Measurements from ENCODE around the gene TMLHE. TPM values are rescaled to one million over a fixed set of nuclear protein-coding genes. Genes with fewer than 3 reads are reported as not detected.
A peak's percentile ranks its signal among the peaks of the same experiment; 100 is the strongest.
"Not testable (repeated sequence)": the region's sequence is repeated elsewhere in the genome, so short reads cannot be mapped to it uniquely, and the experiment has no call there.

TMLHE gene
- total RNA-seq, 1 experiment from 2014 or later = 16.5 TPM

GRCh38 chrX:155643240-155643639 lies 30.5 kb upstream of the TMLHE start:
- no peak for DNase-seq (ENCODE audit: unreplicated experiment)
- Mint-ChIP-seq H3K4me3 (ENCODE audit: unreplicated experiment) (no peak overlapping the region), H3K27me3 (ENCODE audit: insufficient read depth, unreplicated experiment) (no peaks in the 10 kb centered on the region), H3K4me1 (ENCODE audit: insufficient read depth, unreplicated experiment) (no peaks in the 10 kb centered on the region), H3K36me3 (ENCODE audit: insufficient read depth, unreplicated experiment) (no peaks in the 10 kb centered on the region), H3K27ac (ENCODE audit: low read depth, unreplicated experiment) (no peak overlapping the region), H3K9me3 (ENCODE audit: unreplicated experiment) (peaks cover 30% of the 10 kb centered on the region)
- intact Hi-C loops (cut with micrococcal nuclease) = no loop called here
- ChIA-PET POLR2A (interaction anchor here (0.7 kb wide), 1 partner anchor 531 kb away, joined by 3 read pairs; no protein-coding TSS in a partner anchor), CTCF (no interaction called here)
- BruUV-seq (replicated peaks) = no TSS peak
- TF ChIP-seq CTCF (IDR thresholded peaks at IDR 0.05; ENCODE audit: unreplicated experiment) = no peak

GRCh38 chrX:155641371-155641770 lies 28.6 kb upstream of the TMLHE start:
- H3K27me3 Mint-ChIP-seq (ENCODE audit: insufficient read depth, unreplicated experiment); H3K4me1 Mint-ChIP-seq (ENCODE audit: insufficient read depth, unreplicated experiment); BruUV-seq (replicated peaks); H3K36me3 Mint-ChIP-seq (ENCODE audit: insufficient read depth, unreplicated experiment); H3K4me3 Mint-ChIP-seq (ENCODE audit: unreplicated experiment); H3K27ac Mint-ChIP-seq (ENCODE audit: low read depth, unreplicated experiment); intact Hi-C loops (cut with micrococcal nuclease); CTCF ChIA-PET; DNase-seq (ENCODE audit: unreplicated experiment); POLR2A ChIA-PET: not testable (repeated sequence)
- peaks cover 30% of the 10 kb centered on the region for H3K9me3 Mint-ChIP-seq (ENCODE audit: unreplicated experiment)

- Mint-ChIP-seq H3K36me3 (ENCODE audit: insufficient read depth, unreplicated experiment) (no peaks in the 10 kb centered on the region), H3K27me3 (ENCODE audit: insufficient read depth, unreplicated experiment) (no peaks in the 10 kb centered on the region), H3K27ac (ENCODE audit: low read depth, unreplicated experiment) (no peak overlapping the region), H3K9me3 (ENCODE audit: unreplicated experiment) (peaks cover 17% of the 10 kb centered on the region), H3K4me3 (ENCODE audit: unreplicated experiment) (no peak overlapping the region), H3K4me1 (ENCODE audit: insufficient read depth, unreplicated experiment) (peaks cover under 1% of the 10 kb centered on the region)
- no peak for DNase-seq (ENCODE audit: unreplicated experiment)
- ChIA-PET POLR2A (no interaction called here), CTCF (interaction anchor here (0.7 kb wide), 1 partner anchor 48 kb away, joined by 3 read pairs; no protein-coding TSS in a partner anchor)
- intact Hi-C loops (cut with micrococcal nuclease) = no loop called here
- BruUV-seq (replicated peaks) = no TSS peak
- TF ChIP-seq CTCF (IDR thresholded peaks at IDR 0.05; ENCODE audit: unreplicated experiment) = no peak
Measured at GRCh38 chrX:155637714-155638113, 25.0 kb upstream of the TMLHE start.

- H3K4me1 Mint-ChIP-seq (ENCODE audit: insufficient read depth, unreplicated experiment); H3K27me3 Mint-ChIP-seq (ENCODE audit: insufficient read depth, unreplicated experiment); H3K27ac Mint-ChIP-seq (ENCODE audit: low read depth, unreplicated experiment); intact Hi-C loops (cut with micrococcal nuclease); H3K36me3 Mint-ChIP-seq (ENCODE audit: insufficient read depth, unreplicated experiment); POLR2A ChIA-PET; H3K4me3 Mint-ChIP-seq (ENCODE audit: unreplicated experiment); CTCF ChIA-PET; BruUV-seq (replicated peaks); DNase-seq (ENCODE audit: unreplicated experiment): not testable (repeated sequence)
- H3K9me3 Mint-ChIP-seq (ENCODE audit: unreplicated experiment) = peaks cover 17% of the 10 kb centered on the region
Measured at GRCh38 chrX:155635019-155635418, 22.3 kb upstream of the TMLHE start.

GRCh38 chrX:155632431-155633100 lies 19.8 kb upstream of the TMLHE start:
- ChIA-PET POLR2A (no interaction called here), CTCF (interaction anchor here (0.5 to 0.9 kb wide), 2 partner anchors 18 to 546 kb away, joined by 3 read pairs; no protein-coding TSS in a partner anchor)
- no peak overlapping the region for H3K27ac Mint-ChIP-seq (ENCODE audit: low read depth, unreplicated experiment)
- intact Hi-C loops (cut with micrococcal nuclease) = no loop called here
- H3K36me3 Mint-ChIP-seq (ENCODE audit: insufficient read depth, unreplicated experiment) = no peaks in the 10 kb centered on the region
- peak overlapping the region; percentile 7 for H3K4me3 Mint-ChIP-seq (ENCODE audit: unreplicated experiment)
- no peak for TF ChIP-seq CTCF (IDR thresholded peaks at IDR 0.05; ENCODE audit: unreplicated experiment)
- BruUV-seq (replicated peaks) = no TSS peak
- peak; percentile 26 for DNase-seq (ENCODE audit: unreplicated experiment)
- peaks cover 11% of the 10 kb centered on the region for H3K9me3 Mint-ChIP-seq (ENCODE audit: unreplicated experiment)
- H3K27me3 Mint-ChIP-seq (ENCODE audit: insufficient read depth, unreplicated experiment) = no peaks in the 10 kb centered on the region
- peaks cover 5% of the 10 kb centered on the region for H3K4me1 Mint-ChIP-seq (ENCODE audit: insufficient read depth, unreplicated experiment)

GRCh38 chrX:155620110-155620509 lies 7.4 kb upstream of the TMLHE start:
- H3K9me3 Mint-ChIP-seq (ENCODE audit: unreplicated experiment) = peaks cover 25% of the 10 kb centered on the region
- BruUV-seq (replicated peaks); DNase-seq (ENCODE audit: unreplicated experiment); H3K4me1 Mint-ChIP-seq (ENCODE audit: insufficient read depth, unreplicated experiment); POLR2A ChIA-PET; CTCF ChIA-PET; H3K36me3 Mint-ChIP-seq (ENCODE audit: insufficient read depth, unreplicated experiment); H3K4me3 Mint-ChIP-seq (ENCODE audit: unreplicated experiment); H3K27ac Mint-ChIP-seq (ENCODE audit: low read depth, unreplicated experiment); intact Hi-C loops (cut with micrococcal nuclease); H3K27me3 Mint-ChIP-seq (ENCODE audit: insufficient read depth, unreplicated experiment): not testable (repeated sequence)

All from MCF 10A (cell line).